Measurements from ENCODE around the gene CTXN3.

Gene CTXN3

GRCh38 chr5:127696683-127697082 is 47.8 kb downstream of the CTXN3 start:
- in situ Hi-C loops (cut with MboI; ENCODE audit: low sequenced_read_pairs), result no loop called here

GRCh38 chr5:127697894-127698600 is 49.2 kb downstream of the CTXN3 start:
- in situ Hi-C loops (cut with MboI; ENCODE audit: low sequenced_read_pairs), result no loop called here

- in situ Hi-C loops (cut with MboI; ENCODE audit: low sequenced_read_pairs), result no loop called here
Measured at GRCh38 chr5:127699416-127699815, 50.5 kb downstream of the CTXN3 start.

- in situ Hi-C loops (cut with MboI; ENCODE audit: low sequenced_read_pairs), result no loop called here
Measured at GRCh38 chr5:127700237-127700766, 51.4 kb downstream of the CTXN3 start.

GRCh38 chr5:127702434-127702833 is 53.6 kb downstream of the CTXN3 start:
- in situ Hi-C loops (cut with MboI; ENCODE audit: low sequenced_read_pairs), result no loop called here

GRCh38 chr5:127702926-127703561 is 54.2 kb downstream of the CTXN3 start, which contains the start of gene CCDC192:
CCDC192 (plus strand) TSS chr5:127703391; CDS start chr5:127703446, 55 bp downstream.
- in situ Hi-C loops (cut with MboI; ENCODE audit: low sequenced_read_pairs), result no loop called here

- in situ Hi-C loops (cut with MboI; ENCODE audit: low sequenced_read_pairs), result no loop called here
Measured at GRCh38 chr5:127705120-127705892, 56.4 kb downstream of the CTXN3 start.

- in situ Hi-C loops (cut with MboI; ENCODE audit: low sequenced_read_pairs), result no loop called here
Measured at GRCh38 chr5:127706691-127707090, 57.8 kb downstream of the CTXN3 start.

GRCh38 chr5:127707209-127707608 is 58.3 kb downstream of the CTXN3 start:
- in situ Hi-C loops (cut with MboI; ENCODE audit: low sequenced_read_pairs), result no loop called here

Measured in HL-60/S4 treated with retinoic acid at 250 ng/mL for 4 days and 3 days (cell line).